ENCODE results near the gene DRICH1. TPM values are rescaled to one million over a fixed set of nuclear protein-coding genes. Genes with fewer than 3 reads are reported as not detected.
"Not testable (repeated sequence)": the region's sequence is repeated elsewhere in the genome, so short reads cannot be mapped to it uniquely, and the experiment has no call there.

The DRICH1 gene
- total RNA-seq, 1 experiment from 2014 or later: not detected

DNA sequence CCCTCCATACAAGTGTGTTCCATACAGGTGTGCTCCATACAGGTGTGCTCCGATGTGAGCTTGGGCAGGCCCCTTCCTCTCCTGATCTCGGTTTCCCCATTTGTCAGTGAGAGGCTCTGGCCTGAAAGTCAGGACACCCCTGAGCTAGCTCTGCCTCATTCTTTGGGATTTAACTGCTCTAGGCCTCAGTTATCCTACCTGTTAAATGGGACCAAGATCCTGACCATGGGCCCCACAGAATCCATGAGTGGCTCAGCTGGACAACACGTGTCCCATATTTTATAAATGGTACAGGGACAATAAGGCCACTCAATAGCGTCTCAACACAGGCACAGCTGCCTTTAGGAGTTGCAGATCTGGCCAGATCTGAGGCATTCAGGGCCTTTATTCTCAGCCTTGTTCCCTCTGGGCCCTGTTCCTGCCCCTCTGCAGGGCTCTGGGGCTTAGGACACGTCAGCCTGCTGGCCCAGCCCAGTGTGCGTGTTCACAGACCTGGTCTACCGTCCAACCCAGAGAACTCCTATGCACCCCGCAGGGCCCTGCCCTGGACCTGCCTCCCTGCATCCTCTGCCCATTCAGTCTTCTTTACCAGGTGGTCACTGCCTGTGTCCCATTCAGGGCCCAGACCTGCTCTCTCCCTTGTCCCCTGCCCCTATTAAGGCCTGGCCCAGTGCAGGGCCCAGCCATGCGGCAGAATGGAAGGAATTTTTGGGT lies 33.2 kb downstream of the DRICH1 start:
- Histone ChIP-seq H3K27me3 (replicated peaks) (no peaks in the 10 kb centered on the region), H3K9me3 (replicated peaks) (no peaks in the 10 kb centered on the region), H3K4me3 (no peak overlapping the region), H3K36me3 (no peaks in the 10 kb centered on the region), H3K27ac (no peak overlapping the region), H3K4me1 (replicated peaks) (no peaks in the 10 kb centered on the region)
- DNase-seq (ENCODE audit: low read depth in 1 of 2, low spot score in 2 of 2): no peak

DNA sequence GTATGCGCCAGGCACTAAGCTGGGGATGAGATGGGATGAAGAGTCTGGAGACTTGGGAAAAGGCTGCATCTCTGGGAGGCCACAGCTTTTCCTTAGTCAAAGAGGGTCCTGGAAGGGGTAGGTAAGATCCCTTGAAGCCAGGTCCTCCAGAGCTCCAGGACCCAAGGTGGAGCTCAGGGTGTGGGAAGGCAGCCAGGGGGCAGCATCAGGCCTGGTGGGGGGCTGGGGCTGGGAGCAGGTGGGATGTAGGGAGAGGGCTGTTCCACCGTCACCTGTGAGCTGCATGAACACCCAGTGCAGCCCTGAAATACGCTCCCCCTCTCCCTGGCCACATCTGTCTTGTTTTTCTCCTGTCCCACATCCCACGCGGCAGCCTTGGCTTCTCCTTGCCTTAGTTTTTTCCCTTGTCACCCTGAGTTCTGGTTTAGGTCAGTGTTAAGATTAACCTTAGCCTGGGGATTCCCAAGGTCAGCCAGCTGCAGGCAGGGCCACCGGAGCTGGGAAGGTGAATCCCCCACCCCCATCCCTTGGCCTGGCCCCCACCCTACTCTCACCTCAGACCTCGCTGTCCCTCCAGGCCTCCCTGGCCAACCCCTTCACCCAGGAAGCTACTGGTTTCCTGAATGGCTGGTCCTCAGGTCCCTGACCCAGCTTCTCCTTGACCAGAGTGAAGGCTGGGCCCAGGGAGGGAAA lies 34.4 kb downstream of the DRICH1 start:
- not testable (repeated sequence) for DNase-seq (ENCODE audit: low read depth in 1 of 2, low spot score in 2 of 2); H3K4me1 ChIP-seq (replicated peaks); H3K36me3 ChIP-seq; H3K4me3 ChIP-seq; H3K27ac ChIP-seq; H3K27me3 ChIP-seq (replicated peaks); H3K9me3 ChIP-seq (replicated peaks)

DNA sequence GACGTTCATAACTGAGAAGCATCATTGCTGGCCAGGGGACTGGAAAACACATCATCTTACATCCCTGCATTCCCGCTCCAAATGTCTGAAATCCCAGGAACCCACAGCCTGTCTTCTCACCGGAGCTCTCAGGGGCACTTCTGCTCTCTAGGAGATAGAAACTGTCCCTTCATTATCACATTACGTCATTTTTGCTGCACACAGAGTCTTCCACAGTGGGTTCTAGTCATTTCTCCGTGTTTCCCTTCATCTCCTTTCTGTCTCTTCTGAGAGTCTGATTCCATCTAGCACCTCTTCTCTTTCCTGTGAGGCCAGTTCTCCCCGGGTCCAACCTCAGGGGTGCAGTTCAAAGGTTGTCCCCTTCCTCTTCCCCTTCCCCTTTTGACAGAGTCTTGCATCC lies 36.2 kb downstream of the DRICH1 start:
- not testable (repeated sequence) for H3K27me3 ChIP-seq (replicated peaks); H3K36me3 ChIP-seq; H3K27ac ChIP-seq; H3K4me3 ChIP-seq; H3K9me3 ChIP-seq (replicated peaks); H3K4me1 ChIP-seq (replicated peaks); DNase-seq (ENCODE audit: low read depth in 1 of 2, low spot score in 2 of 2)

DNA sequence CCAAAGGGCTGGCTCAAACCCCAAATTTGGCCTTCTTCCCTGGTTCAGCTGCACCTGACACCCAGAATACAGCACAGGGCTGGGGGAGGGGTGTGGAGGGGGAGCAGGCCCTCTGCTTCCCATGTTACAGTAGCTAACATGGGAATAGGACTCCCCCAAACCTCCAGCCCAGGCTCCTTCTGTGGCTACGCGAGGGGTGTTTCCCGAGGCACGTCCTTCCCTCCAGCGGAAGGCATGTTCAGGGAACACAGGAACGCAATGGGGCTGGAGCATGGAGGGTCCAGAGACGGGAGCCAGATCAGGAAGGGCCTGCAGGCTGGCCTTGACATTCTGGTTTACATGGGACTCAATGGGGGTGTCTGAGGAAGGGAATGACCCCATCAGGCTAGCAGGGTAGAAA lies 40.3 kb downstream of the DRICH1 start:
- Histone ChIP-seq H3K36me3 (no peaks in the 10 kb centered on the region), H3K4me3 (no peak overlapping the region), H3K4me1 (replicated peaks) (no peaks in the 10 kb centered on the region), H3K27ac (no peak overlapping the region), H3K27me3 (replicated peaks) (no peaks in the 10 kb centered on the region), H3K9me3 (replicated peaks) (no peaks in the 10 kb centered on the region)
- DNase-seq (ENCODE audit: low read depth in 1 of 2, low spot score in 2 of 2): no peak

DNA sequence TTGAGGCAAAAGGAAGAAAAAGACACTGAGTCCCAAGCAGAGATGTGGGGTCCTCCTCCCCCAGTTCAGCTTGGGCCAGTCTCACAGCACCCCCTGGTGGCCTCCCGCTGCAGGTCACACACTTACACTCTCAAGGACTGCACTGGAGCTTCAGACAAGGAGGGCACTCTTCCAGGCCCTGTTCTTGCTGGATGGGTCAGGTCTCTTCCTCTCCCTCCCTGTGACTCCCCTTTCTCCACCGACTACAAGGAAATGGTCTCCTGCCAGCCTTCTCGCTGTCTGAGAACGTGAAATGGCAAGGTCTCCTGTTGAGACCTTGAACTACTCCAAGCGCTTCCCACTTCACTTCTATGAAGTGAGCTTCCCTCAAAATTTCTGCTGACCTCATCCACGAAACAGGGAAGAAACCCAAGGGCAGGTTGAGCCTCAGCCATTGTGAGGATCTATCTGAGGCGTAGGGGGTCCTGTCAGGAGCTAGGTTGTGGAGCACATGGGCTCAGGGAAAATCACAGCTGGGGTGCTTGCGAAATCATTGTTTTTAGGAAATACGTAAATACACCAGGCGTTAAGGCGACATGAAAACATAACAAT lies 40.8 kb downstream of the DRICH1 start:
- Histone ChIP-seq H3K27me3 (replicated peaks) (no peaks in the 10 kb centered on the region), H3K27ac (no peak overlapping the region), H3K4me1 (replicated peaks) (no peaks in the 10 kb centered on the region), H3K36me3 (no peaks in the 10 kb centered on the region), H3K4me3 (no peak overlapping the region), H3K9me3 (replicated peaks) (no peaks in the 10 kb centered on the region)
- peak; percentile 47 to 66 for DNase-seq (ENCODE audit: low read depth in 1 of 2, low spot score in 2 of 2)

DNA sequence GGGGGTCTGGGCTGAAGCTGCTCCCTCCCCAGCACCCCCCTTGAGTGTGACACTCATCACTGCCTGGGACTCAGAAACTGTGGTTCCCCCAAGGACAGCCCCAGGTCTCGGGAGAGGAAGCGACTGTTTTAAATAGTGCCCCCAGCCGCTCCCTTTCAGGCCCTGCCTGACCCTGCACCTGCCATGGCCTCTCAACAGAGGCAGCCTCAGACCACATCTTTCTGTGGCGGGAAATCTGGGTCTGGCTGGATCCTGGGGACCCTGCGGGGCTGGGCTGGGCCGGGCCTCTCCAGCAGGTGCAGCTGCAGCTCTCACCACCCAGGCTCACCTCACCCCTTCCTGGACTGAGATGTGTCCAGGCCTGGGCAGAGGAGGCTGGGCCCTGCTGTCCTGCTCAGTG lies 48.3 kb downstream of the DRICH1 start:
- DNase-seq (ENCODE audit: low read depth in 1 of 2, low spot score in 2 of 2): no peak
- H3K36me3 ChIP-seq: no peaks in the 10 kb centered on the region
- no peak overlapping the region for H3K4me3 ChIP-seq
- peaks cover 9% of the 10 kb centered on the region for H3K27me3 ChIP-seq (replicated peaks)
- no peak overlapping the region for H3K27ac ChIP-seq
- H3K9me3 ChIP-seq (replicated peaks): no peaks in the 10 kb centered on the region
- H3K4me1 ChIP-seq (replicated peaks): no peaks in the 10 kb centered on the region

DNA sequence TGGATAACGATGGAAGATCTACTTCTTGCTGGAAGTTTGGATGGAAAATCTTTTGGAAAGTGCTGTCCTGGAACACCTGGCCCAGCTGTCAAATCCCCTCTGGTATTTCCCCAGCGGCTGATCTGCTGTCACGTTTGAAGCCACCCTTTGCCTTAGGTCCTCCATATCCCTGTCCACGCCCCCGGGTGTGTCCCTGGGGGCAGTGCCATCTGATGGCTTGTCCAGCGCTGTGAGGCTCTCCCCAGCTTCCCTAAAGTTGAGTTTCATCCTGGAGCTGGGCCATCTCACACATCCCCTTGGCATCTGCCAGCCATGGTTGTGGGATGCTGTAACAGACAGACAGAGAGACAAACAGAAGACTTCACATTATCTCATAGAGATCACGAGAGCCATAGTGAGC lies 49.0 kb downstream of the DRICH1 start:
- peaks cover 13% of the 10 kb centered on the region for H3K27me3 ChIP-seq (replicated peaks)
- H3K4me3 ChIP-seq: no peak overlapping the region
- no peaks in the 10 kb centered on the region for H3K4me1 ChIP-seq (replicated peaks)
- no peaks in the 10 kb centered on the region for H3K9me3 ChIP-seq (replicated peaks)
- H3K27ac ChIP-seq: no peak overlapping the region
- no peaks in the 10 kb centered on the region for H3K36me3 ChIP-seq
- no peak for DNase-seq (ENCODE audit: low read depth in 1 of 2, low spot score in 2 of 2)

DNA sequence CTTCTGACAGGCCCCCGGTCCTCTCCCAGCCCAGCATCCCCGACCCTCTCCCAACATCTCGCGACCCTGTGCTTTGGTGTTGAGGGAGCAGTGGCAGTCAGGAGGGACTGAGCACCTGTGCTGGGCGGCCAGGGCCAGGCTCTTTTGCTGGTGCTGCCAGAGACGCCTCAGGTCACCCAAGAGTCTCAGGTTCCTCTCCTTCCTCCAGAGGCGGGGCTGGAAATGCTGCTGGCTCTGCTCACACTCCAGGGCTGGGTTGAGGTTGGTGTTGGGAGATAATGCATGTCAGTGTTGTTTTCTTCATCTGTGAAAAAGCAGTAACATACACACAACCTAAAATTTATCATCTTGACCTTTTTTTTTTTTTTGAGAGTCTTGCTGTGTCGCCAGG lies 50.9 kb downstream of the DRICH1 start:
- no peak overlapping the region for H3K4me3 ChIP-seq
- no peak overlapping the region for H3K27ac ChIP-seq
- no peaks in the 10 kb centered on the region for H3K9me3 ChIP-seq (replicated peaks)
- H3K4me1 ChIP-seq (replicated peaks): no peaks in the 10 kb centered on the region
- no peaks in the 10 kb centered on the region for H3K36me3 ChIP-seq
- peaks cover 26% of the 10 kb centered on the region for H3K27me3 ChIP-seq (replicated peaks)
- no peak for DNase-seq (ENCODE audit: low read depth in 1 of 2, low spot score in 2 of 2)

DNA sequence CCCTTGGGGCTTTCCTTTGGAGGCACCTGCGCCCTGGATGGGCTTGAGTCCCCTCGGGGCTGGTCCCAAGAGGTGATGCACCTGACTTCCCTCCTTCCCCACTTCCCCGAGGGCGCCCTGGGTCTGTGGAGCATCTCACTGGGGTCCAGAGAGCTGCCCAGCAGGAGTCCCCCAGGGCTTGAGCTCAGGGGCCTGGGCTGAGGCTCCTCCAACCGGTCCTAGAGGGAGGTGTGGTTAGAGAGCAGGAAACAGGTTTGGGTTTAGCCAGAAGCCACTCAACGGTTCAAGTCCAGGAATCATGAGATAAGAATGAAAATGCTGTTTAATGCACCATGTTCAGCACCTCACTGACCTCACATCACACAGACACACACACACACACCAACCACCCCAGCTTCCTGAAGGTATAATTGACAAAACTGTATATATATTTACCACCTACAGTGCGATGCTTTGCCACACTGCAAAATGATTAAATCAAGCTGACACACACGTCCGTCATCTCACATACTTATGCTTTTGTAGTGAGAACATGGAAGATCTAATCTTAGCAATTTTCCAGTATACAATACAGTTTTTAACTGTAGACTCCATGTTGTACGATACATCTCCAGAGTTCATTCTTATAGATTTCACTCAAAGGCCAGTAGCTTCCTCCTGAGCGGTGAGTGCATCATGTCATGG lies 51.4 kb downstream of the DRICH1 start:
- Histone ChIP-seq H3K4me3 (no peak overlapping the region), H3K9me3 (replicated peaks) (no peaks in the 10 kb centered on the region), H3K4me1 (replicated peaks) (no peaks in the 10 kb centered on the region), H3K36me3 (no peaks in the 10 kb centered on the region), H3K27ac (no peak overlapping the region), H3K27me3 (replicated peaks) (peaks cover 24% of the 10 kb centered on the region)
- no peak for DNase-seq (ENCODE audit: low read depth in 1 of 2, low spot score in 2 of 2)

DNA sequence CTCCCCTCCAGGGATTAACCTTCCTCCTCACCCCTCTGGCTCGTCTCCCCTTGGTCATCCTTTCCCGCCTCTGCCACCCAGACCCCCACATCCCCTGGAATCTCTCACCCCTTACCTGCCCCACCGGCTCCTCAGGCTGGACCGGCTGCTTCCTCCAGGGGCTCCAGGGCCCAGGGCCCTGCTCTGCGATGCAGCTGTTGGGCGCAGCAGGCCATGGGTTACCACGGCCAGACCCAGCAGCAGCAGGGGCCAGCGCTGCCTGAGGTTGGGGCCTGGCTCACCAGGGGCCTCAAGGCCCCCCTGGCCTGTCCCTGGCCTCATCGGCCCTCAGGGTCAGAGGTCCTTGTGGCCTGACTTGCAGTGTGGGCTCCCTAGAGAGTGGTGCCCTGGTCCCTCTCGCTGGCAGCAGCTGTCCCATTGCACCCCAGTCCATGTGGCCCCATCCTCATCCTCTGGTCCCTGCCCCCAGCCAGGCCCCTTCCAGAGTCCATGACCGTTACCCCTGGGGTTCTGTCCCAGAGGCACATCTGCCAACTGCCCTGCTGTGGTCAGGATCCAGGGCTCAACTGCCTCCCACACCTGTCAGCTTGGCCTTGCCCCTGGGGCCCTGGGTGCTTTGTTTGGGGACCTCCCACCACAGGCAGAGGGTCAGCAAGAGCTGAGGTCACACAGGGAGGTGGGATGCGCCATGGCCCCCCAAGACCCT lies 52.1 kb downstream of the DRICH1 start, which contains the start of gene IGLL1:
Gene IGLL1, minus strand, starts transcription at position 421 of the 706 bp plus-strand sequence. Its CDS starts 100 bp downstream, at position 321.
- Histone ChIP-seq H3K4me1 (replicated peaks) (no peaks in the 10 kb centered on the region), H3K36me3 (no peaks in the 10 kb centered on the region), H3K9me3 (replicated peaks) (no peaks in the 10 kb centered on the region), H3K4me3 (no peak within 1 kb of the TSS), H3K27me3 (replicated peaks) (peaks cover 24% of the 10 kb centered on the region), H3K27ac (no peak within 1 kb of the TSS)
- DNase-seq (ENCODE audit: low read depth in 1 of 2, low spot score in 2 of 2): no peak

DNA sequence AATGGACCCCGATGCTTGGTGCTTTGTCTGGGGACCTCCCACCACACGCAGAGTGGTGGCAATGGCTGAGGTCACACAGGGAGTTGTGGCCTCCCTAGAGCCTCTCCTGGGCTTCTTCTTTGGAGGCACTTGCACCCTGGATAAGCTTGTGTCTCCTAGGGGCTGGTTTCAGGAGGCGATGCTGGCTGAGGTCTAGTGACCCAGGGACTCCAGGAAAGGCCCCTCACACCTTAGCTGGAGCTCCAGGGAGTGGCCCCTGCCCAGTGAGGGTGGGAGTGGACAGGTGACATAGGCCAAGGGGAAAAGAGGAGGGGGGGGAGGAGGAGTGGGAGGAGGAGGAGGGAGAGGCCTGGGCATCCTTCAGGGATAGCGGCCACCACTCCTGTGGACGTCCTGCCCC lies 52.8 kb downstream of the DRICH1 start:
- Histone ChIP-seq H3K27ac (no peak overlapping the region), H3K4me3 (no peak overlapping the region), H3K9me3 (replicated peaks) (no peaks in the 10 kb centered on the region), H3K36me3 (no peaks in the 10 kb centered on the region), H3K4me1 (replicated peaks) (no peaks in the 10 kb centered on the region), H3K27me3 (replicated peaks) (peaks cover 24% of the 10 kb centered on the region)
- no peak for DNase-seq (ENCODE audit: low read depth in 1 of 2, low spot score in 2 of 2)

DNA sequence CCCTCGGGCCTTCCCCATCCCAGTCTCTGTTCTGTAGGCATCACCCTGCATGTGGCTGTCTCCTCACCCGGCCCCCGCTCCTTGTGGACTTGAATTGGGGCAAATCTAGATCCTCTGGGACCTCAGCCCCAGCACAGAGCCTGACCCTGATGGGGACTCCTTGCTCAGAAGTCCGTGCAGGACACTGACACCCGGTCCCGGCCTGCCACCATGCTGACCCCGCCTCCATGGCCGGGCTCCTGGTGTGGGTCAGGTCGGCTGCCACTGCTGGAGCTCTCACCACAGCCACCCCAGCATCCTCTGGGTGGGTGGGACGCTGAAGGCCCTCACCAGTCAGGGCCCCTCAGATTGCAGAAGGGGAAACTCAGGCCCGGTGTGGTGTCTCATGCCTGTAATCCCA lies 53.8 kb downstream of the DRICH1 start:
- peaks cover 24% of the 10 kb centered on the region for H3K27me3 ChIP-seq (replicated peaks)
- H3K4me3 ChIP-seq: no peak overlapping the region
- H3K27ac ChIP-seq: no peak overlapping the region
- no peaks in the 10 kb centered on the region for H3K4me1 ChIP-seq (replicated peaks)
- DNase-seq (ENCODE audit: low read depth in 1 of 2, low spot score in 2 of 2): no peak
- no peaks in the 10 kb centered on the region for H3K36me3 ChIP-seq
- no peaks in the 10 kb centered on the region for H3K9me3 ChIP-seq (replicated peaks)

DNA sequence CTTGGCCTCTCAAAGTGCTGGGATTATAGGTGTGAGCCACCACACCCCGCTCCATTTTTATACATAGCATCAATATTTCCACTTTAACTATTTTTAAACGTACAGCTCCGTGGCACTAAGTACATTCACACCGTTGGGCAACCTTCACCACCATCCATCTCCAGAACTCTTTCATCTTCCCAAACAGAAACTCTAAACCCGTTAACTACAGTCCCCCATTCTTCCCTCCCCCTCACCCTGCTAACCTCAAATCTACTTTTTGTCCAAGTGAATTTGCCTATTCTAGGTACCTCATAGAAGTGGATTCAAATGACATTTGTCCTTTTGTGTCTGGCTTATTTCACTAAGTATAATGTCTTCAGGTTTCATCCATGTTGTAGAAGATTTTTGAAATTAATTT lies 55.4 kb downstream of the DRICH1 start:
- H3K27me3 ChIP-seq (replicated peaks): peaks cover 26% of the 10 kb centered on the region
- no peak overlapping the region for H3K4me3 ChIP-seq
- no peaks in the 10 kb centered on the region for H3K9me3 ChIP-seq (replicated peaks)

More for the DNA sequence above, 55.4 kb downstream of the DRICH1 start:
- Histone ChIP-seq H3K27ac (no peak overlapping the region), H3K36me3 (no peaks in the 10 kb centered on the region), H3K4me1 (replicated peaks) (no peaks in the 10 kb centered on the region)
- DNase-seq (ENCODE audit: low read depth in 1 of 2, low spot score in 2 of 2): no peak
